Effector memory CD4-positive, alpha-beta T cell (primary cell): ENCODE measurements around the gene PTPA.
"Not testable (repeated sequence)": the region's sequence is repeated elsewhere in the genome, so short reads cannot be mapped to it uniquely, and the experiment has no call there.

Experiments
- DNase-seq, 3 donors: peaks; one replicate each; pipeline ENCODE4 v3.0.0-alpha.2; 2020
- H3K27ac ChIP-seq: 2 replicates; pipeline ENCODE4 v1.7.0; 2013; ENCODE audit warnings: mild to moderate bottlenecking, low read length, moderate library complexity; ENCODE audit not compliant: insufficient read depth, poor library complexity, severe bottlenecking
- H3K27me3 ChIP-seq: replicated peaks from 2 replicates; pipeline ENCODE4 v1.7.0; 2013; ENCODE audit warnings: mild to moderate bottlenecking, low read length; ENCODE audit not compliant: insufficient read depth, control insufficient read depth, poor library complexity, severe bottlenecking
- H3K36me3 ChIP-seq: 2 replicates; pipeline ENCODE4 v1.7.0; 2013; ENCODE audit warnings: mild to moderate bottlenecking, low read length, moderate library complexity; ENCODE audit not compliant: control insufficient read depth, insufficient read depth
- H3K4me1 ChIP-seq: 2 replicates; pipeline ENCODE4 v1.7.0; 2013; ENCODE audit warnings: low read length, mild to moderate bottlenecking; ENCODE audit not compliant: control insufficient read depth, insufficient read depth, poor library complexity, severe bottlenecking
- H3K4me3 ChIP-seq: 2 replicates; pipeline ENCODE4 v1.7.0; 2013; ENCODE audit warnings: low read length, low read depth, mild to moderate bottlenecking; ENCODE audit not compliant: insufficient read depth, poor library complexity, severe bottlenecking
- H3K9me3 ChIP-seq: 2 replicates; pipeline ENCODE4 v1.7.0; 2013; ENCODE audit warnings: mild to moderate bottlenecking, low read length, moderate library complexity; ENCODE audit not compliant: control insufficient read depth

The PTPA gene

GRCh38 chr9:129195606-129196005, 84.4 kb downstream of the PTPA start:
- Histone ChIP-seq H3K9me3 (no peaks in the 10 kb centered on the region), H3K4me3 (no peak overlapping the region), H3K4me1 (no peaks in the 10 kb centered on the region), H3K36me3 (no peaks in the 10 kb centered on the region), H3K27me3 (no peaks in the 10 kb centered on the region), H3K27ac (no peak overlapping the region)
- DNase-seq = no peak

DNA sequence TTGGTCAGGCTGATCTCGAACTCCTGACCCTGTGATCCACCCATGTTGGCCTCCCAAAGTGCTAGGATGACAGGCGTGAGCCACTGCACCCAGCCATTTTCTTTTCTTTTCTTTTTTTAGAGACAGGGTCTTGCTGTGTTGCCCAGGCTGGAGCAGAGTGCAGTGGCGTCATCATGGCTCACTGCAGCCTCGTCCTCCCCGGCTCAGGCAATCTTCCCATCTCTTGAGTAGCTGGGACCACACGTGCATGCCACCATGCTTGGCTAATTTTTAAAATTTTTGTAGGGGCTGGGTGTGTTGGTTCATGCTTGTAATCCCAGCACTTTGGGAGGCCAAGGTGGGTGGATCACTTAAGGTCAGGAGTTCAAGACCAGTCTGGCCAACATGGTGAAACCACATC, 85.8 kb downstream of the PTPA start:
- H3K27me3 ChIP-seq, H3K27ac ChIP-seq, H3K4me3 ChIP-seq, DNase-seq, H3K4me1 ChIP-seq, H3K9me3 ChIP-seq, H3K36me3 ChIP-seq: not testable (repeated sequence)

GRCh38 chr9:129197978-129198318, 86.7 kb downstream of the PTPA start:
- H3K9me3 ChIP-seq = no peaks in the 10 kb centered on the region
- H3K4me1 ChIP-seq = peaks cover 3% of the 10 kb centered on the region
- H3K36me3 ChIP-seq = no peaks in the 10 kb centered on the region
- DNase-seq = no peak
- H3K4me3 ChIP-seq = no peak overlapping the region
- no peak overlapping the region for H3K27ac ChIP-seq
- no peaks in the 10 kb centered on the region for H3K27me3 ChIP-seq
